Posterior vena cava (tissue), 2 donors: ENCODE results near the gene STK40. TPM values are rescaled to one million over a fixed set of nuclear protein-coding genes. Genes with fewer than 3 reads are reported as not detected.

Experiments
- DNase-seq: peaks from one replicate; pipeline ENCODE4 v3.0.0-alpha.2; 2020; ENCODE audit warnings: low spot score
- intact Hi-C, 2 donors: fragments of 100-400 bp; cut with DNase I; formaldehyde crosslinking; loops; one replicate each; pipeline versions ENCODE4 v1.14.1 to v1.14.2; 2022 to 2023
- total RNA-seq, 2 donors: library from RNA; stranded (reverse); fragmentation: NEBNext Ultra II Directional; extraction: Animal tissue kit (Norgen Biotek cat#: 25700); gene quantifications; one replicate each; pipeline ENCODE4 v1.2.1, GENCODE V29; 2021
- donor health status: DM: yes; HTN: yes; CAD: no.
- donor health status: DM: yes; HTN: yes; CAD: no.

The STK40 gene
- total RNA-seq, 2 donors from 2014 or later, result 68.5 to 94.8 TPM

DNA sequence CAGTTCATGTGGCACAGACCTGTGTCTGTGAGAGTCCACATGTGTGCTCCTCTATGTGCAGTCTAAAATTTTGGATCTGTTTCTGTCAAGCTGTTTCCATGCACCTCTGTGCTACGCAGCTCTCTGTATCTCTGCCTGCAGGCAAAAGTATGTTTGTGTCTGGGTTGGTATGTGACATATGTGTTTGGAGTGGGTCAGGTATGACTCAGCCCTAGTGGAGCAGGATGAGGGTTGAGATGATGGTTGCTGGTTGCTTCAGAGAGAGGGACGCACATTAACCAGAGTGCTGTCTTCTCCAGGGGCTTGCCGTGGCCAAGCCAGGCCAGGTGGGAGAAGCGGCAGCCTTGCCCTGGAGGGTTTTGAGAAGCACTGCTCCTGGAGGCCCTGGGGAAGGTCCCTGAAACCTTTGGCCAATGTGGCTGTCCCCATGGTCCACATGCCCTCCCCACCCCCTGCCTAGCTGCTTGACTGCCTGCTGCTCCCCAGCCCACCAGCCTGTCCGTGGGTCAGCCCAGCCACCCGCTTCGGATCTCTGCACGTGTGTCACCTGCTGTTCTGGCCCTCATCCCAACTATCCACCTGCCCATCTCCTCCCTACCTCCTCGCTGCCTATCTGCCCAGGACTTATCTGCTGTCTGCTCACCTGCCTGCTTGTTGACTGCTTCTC, 58.2 kb downstream of the STK40 start:
- intact Hi-C loops, result no loop called here
- DNase-seq, result no peak

DNA sequence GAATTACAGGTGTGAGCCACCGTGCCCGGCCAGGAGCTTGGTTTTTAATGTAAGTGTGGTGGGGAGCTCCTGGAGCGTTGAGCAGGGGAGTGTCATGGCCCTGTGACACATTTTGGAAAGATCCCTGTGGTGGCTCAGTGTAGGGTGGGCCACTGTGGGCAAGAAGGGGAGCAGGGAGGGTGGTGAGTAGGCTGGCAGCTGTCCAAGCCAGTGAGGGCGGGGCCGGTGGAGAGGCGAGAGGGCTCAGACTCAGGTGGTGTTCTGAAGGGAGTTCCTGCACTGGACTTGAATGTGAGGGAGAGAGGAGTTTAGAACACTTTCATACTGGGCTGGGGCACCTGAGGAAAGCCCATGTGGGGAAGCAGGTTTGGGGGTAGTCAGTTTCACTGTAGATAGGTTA, 59.2 kb downstream of the STK40 start:
- intact Hi-C loops, result no loop called here
- DNase-seq, result no peak

DNA sequence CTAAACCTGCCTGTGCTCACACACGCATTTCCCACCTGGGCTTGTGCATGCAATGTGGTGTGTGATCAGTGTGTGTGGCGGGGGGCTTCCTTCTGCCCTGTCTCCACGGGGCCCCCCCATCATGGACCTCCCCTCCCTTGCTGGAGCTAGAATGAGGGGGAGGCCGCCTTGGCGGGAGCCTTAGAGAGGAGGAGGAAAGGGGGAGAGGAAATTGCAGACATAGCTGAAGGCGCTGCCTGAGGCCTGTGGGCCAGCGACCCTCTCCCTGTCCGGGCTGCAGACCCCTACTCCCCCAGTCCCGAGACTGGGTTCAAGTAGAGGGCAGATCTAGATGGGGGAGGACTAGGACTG, 61.4 kb downstream of the STK40 start:
- intact Hi-C loops, result no loop called here

DNA sequence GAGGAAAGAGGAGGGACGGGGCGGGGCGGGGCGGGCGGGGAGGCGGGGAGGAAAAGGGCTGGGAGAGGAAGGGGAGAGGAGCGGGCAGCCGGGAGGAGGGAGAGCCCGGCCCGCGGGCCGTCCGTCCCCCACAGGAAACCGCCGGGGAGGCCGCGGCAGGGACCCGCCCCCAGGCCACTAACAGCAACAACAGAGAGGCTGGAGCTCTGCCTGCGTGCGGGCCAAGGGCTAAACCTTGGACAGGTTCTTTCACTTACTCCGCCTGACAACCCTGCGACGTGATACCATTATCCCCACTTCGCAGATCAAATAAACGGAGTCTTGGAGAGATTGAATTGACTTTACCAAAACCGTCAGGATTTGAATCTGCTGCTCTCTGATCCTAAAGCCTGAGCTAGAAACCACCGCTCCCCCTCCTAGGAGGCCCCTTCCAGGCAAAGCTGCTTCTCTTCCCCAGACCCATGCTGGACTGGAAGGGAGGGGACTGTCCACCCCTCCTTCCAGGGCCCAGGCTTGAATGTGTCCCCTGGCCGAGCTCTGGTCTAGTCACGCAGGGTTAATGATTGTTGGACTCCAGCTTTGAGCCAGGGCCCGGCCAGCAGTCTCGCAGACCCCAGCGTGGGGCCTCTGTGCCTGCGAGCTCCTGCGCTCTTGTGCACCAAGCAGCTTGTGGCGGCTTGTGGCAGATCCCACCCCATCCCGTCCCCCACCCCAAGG, 61.9 kb downstream of the STK40 start, which contains the start of gene EVA1B:
EVA1B (minus strand) TSS at position 10 of the 717 bp plus-strand sequence. CDS start 608 bp downstream, outside the sequence.
- peak; percentile 92 for DNase-seq
- intact Hi-C loops, result no loop called here

More for the DNA sequence above, 61.4 kb downstream of the STK40 start:
- DNase-seq, result no peak

DNA sequence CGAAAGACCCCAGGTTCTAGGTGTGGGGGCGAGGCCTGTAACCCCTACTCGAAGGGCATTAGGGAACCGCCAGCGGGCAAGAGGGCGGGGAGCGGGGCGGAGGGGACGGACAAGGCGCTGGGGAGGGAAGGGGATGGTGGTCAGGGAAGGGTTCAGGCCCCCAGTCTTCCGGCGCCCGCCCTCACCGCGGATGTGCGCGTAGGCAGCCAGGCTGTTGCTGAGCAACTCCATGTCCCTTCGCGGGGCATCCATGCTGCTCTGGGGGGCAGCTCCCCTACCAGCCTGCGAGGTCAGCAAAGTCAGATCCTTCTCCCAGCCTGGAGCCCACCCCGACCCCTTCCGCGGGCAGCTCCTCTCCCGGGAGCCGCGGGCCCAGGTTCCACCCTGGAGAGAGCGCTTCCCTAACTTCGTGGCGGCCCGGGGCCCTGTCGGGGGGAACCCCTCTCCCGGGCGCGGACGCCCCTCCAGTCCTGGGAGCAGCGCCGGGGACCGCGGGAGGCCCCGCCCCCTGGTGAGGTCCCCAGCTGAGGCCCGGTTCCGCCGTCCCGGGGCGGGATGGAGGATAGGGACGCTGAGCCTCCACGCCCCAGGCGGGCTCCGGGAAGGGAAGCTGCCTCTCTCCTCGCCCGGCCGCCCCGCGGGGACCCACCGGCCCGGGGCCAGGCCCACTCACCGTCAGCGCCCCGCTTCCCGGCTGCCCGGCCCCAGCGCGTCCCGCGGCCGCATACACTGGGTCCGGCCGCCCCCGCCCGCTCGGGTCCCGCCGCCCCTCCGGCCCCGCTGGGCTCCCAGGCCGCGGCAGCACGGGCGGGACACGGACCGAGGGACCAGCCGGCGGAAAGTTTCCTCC, 62.7 kb downstream of the STK40 start:
- intact Hi-C loops, result no loop called here
- peak; percentile 88 for DNase-seq

DNA sequence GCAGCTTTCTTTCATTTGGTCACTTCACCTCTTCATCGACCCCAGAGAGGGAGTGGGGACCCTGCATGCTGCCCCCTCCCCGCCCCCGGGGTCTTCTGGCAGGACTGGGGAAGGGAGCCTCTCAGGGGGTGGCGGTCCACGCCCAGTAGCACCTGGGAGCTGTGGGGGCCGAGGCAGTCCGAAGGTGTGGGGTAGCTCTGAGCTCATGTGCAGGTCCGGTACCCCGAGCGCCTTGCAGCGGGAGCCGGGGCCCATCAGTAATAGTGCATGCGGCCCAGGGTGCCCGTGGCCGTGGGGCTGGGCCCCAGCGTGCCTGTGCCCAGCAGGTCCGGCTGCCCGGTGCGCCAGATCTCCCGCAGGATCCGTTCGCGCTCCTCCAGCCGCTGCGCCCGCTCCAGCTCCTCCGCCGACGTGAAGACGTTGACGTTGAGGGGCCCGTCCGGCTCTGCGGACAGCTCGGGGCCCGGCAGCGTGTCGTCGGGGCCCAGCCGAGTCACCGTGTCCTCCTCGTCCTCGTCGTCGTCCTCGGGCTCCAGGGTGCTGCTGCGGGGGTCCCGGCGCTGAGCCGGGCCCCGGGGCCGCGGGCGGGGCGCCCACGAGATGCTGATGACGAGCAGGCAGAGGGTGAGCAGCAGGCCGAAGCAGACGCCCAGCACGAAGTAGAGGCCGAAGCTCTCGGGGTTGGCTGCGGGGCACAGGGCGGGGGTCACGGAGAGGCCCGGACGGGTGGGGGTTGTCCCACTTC, 63.5 kb downstream of the STK40 start:
- intact Hi-C loops, result no loop called here
- no peak for DNase-seq

DNA sequence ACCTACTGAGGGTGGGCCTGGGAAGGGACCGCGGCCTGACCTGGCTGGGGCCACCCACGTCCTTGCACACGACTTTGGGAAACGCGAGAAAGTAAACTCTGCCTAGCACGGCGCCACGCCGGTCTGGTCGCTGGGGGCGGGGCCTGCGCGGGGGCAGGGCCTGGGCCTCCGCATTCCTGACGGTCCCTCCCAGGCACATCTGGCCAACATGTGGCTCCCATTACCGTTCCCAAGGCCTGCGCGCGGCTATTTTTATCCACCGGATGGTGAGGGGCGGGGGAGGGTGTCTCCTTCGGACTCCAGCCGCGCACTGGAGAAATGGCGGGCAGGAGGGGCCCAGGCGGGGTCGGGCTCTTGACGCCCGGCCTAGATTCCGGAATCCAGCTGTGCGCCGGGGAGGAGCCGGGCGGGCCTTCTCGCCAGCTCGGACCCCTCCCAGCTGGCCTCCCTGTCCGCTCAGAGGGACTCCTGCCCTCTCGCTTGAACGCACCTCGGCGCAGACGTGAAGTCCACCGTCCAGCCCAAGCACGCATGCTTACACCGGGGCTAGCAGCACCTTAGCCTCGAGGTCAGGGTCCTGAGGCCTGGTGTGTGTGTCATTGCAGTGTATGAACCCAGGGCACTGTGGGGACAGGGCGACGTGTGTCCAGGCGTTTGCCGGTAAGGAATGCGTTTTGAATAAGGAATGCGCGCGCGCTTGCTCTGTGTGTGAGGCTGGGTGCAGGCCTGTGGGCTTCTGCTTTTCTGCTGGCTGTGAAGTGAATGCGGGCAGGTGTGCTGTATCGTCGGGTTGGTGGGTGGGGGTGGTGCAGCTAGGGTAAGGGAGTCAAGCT, 64.4 kb downstream of the STK40 start:
- DNase-seq, result peak; percentile 93
- intact Hi-C loops, result no loop called here

DNA sequence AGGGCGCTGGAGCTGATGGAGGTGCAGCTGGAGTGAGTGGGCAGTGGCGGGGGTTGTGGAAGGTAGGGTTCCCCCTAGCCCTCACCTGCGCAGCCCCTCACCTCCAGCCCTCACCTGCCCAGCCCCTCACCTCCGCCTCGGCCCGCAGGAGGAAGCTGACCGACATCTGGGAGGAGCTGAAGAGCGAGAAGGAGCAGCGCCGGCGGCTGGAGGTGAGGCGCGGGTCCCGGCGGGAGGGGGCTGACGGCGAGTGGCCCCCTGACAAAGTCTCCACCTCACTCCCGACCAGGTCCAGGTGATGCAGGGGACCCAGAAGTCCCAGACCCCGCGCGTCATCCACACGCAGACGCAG, 65.0 kb downstream of the STK40 start:
- no peak for DNase-seq
- intact Hi-C loops, result no loop called here

DNA sequence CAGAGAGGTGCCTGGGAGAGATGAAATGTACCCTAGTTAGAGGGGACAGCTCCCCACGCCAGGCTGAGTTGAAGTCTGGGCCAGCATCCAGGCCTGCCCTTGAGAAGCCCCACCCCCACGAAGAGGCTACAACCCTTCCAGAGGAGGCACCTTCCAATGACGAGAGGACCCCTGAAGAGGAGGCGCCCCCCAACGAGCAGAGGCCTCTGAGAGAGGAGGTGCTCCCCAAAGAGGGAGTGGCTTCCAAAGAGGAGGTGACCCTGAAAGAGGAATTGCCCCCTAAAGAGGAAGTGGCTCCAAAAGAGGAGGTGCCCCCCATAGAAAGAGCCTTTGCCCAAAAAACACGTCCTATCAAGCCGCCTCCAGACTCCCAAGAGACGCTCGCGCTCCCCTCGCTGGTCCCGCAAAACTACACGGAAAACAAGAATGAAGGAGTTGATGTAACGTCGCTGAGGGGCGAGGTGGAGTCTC, 65.4 kb downstream of the STK40 start:
- intact Hi-C loops, result no loop called here
- DNase-seq, result no peak

DNA sequence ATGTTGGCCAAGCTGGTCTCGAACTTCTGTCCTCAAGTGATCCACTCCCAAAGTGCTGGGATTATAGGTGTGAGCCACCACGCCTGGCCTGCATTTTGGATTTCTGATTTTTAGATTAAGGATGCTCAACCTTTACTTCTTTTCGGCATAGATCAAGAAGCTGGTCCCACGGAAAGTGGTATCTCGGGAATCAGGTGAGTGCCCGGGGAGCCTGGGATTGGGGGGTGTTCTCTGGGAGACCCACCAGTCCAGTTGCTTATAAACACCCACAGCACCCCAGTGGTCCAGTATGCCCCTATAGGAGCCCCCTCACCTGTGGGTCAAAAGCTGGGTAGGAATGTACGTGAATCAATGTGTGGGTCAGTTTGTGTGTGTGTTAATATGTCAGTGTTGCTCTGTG, 76.3 kb downstream of the STK40 start:
- DNase-seq, result no peak
- intact Hi-C loops, result loop anchor here in 1 of 2 donors (5.0 kb wide), 1 partner anchor 58 kb away; no protein-coding TSS in a partner anchor

DNA sequence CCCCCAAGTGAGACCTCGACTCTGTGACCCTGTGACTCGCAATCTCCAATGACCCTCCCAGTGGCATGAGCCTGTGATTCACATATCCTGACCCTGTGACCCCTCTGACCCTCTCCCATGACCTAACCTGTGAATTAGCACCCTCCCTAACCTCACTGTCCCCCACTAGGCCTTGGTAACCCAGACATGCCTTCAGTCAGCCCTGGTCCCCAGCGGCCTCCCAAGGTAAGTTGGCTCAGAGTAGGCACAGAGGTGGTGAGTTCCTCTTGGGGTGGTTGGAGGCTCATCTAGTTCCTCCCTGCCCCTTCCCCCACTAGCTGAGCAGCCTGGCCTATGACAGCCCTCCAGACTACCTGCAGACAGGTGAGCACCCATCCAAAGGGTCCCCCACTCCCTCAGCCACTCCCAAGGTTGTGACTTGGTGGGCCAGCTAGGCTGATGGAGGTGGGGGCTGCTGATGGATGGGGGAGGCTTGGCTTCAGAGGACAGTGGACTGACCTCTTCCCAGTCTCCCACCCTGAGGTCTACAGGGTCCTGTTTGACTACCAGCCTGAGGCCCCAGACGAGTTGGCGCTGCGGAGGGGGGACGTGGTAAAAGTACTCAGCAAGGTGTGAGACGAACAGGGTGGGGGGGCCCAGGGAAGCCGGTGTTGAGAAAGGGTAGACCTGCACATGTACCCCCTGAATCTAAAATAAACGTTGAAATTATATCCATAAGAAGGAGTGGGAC, 78.0 kb downstream of the STK40 start:
- intact Hi-C loops, result loop anchor here in 1 of 2 donors (5.0 kb wide), 1 partner anchor 60 kb away; no protein-coding TSS in a partner anchor
- no peak for DNase-seq

DNA sequence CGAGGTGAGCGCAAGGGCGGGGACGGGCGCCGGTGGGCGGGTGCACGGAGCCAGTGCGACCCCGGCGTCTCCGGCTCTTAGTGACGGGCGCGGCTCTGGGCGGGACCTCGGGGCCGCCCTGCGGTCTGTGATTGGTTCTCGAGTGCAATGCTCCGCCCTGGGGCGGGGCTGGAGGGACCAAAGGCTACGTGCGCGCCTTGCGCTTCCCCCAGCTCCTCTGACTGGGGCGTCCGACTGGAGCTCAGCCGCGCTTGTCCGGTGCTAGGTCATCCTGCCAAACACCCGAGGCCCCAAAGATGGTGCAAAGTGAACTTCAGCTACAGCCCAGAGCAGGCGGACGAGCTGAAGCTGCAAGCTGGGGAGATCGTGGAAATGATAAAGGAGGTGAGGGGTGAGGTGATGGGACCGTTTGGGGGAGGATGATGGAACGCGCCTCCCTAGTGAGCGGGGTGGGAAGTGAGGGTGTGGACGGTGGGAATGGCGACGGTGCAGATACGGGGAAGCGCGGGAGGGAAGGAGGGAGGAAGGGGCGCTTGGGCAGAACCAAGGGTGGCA, 78.7 kb downstream of the STK40 start:
- intact Hi-C loops, result loop anchor here in 1 of 2 donors (5.0 kb wide), 1 partner anchor 60 kb away; no protein-coding TSS in a partner anchor

DNA sequence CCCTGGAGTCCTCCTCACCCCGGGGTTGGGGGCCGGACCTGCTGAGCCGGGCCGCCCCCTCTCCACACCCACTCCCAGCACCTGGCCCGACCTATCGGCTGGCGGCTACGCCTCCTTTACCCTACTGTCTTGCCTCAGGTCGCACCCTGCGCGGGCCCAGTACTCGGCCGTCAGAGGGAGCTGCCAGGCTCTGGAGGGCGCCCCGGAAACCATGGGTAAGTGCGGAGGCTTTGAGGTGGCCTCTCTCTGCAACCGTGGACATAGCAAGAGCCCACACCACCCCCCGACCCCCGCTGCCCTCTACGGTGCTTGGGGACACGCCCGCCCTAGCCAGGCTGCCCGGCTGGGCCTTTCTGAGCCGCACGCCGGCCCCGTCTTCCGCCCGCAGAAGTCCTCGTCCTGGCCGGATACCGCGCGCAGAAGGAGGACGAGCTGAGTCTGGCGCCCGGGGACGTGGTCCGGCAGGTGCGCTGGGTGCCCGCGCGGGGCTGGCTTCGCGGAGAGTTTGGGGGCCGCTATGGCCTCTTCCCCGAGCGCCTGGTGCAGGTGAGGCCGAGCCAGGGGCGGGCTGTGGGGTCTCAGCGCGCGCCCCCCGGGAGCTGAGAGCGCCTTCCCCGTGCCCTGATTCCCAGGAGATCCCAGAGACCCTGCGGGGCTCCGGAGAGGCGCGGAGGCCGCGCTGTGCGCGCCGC, 79.4 kb downstream of the STK40 start, which contains the start of gene SH3D21:
SH3D21 (plus strand) TSS at position 159 of the 692 bp plus-strand sequence; CDS start at position 212, 53 bp downstream.
- peak; percentile 85 for DNase-seq
- intact Hi-C loops, result loop anchor here in 1 of 2 donors (5.0 kb wide), 1 partner anchor 61 kb away; no protein-coding TSS in a partner anchor

More for the DNA sequence above, 78.7 kb downstream of the STK40 start:
- peak; percentile 97 for DNase-seq

DNA sequence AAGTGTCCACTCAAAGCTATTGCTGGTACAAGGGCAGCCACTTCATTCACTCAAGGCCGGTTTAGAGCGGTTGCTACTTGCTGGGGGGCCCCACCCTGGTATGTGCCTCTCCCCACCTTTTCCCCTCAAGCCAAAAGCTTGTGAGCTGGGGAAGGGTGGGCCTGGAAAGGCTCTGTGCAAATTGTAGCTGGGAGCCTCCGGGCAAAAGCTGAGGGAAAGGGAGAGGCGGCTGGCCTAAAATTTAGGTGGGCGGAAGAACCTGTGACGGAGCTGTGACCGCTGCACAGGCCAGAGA, 79.9 kb downstream of the STK40 start:
- DNase-seq, result no peak
- intact Hi-C loops, result loop anchor here in 1 of 2 donors (5.0 kb wide), 1 partner anchor 61 kb away; no protein-coding TSS in a partner anchor

DNA sequence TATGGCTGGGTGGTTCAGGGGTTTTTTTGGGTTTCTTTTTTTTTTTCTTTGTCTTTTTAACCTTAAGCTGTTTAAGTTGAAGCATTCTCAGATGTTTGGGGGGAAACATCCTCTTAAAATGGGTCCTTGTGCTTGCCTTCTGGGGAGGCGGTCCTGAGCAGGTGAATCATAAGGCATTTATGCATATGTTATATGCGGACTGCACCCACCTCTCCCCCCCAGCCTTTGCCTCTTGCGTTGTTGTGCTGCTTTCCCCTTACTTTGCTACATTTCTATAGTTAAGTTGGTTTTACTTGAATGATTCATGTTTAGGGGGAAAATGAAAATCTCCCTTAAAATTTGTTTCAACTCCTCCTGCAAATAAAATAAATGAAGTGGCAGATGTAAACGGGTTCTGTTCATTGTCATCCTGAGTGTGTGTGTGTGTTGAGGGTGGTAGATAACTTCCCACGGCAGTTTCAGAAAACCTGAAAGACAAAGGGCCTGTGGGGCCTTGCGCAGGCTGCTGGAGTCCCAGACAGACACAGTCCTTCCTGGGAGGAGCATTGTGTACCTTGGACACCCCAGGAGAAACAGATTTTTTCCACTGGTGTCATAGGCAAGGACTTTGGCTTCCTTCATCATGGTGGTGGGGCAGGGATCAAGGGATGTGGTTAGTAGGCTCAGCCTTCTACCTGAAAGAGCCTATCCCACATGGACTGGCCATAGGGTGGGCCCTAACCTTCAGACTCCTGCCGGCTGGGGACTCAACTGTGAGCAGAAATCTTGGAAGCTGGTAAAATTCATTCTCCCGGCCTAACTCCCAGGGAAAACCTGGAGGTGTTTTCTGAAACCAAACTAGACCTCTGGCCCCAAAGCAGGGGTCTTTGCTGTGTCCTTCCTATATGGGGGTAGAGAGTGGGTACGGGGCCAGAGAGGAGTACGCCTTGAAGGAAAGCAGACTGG, 80.5 kb downstream of the STK40 start:
- DNase-seq, result no peak
- intact Hi-C loops, result loop anchor here in 1 of 2 donors (5.0 kb wide), 1 partner anchor 62 kb away; no protein-coding TSS in a partner anchor
